ENCODE measurements around the gene GALNT17.

GRCh38 chr7:71682181-71682580 is 550.2 kb downstream of the GALNT17 start:
- TF ChIP-seq SP1 (IDR thresholded peaks at IDR 0.05) (no peak), ELF4 (IDR thresholded peaks at IDR 0.05) (no peak), TARDBP (IDR thresholded peaks at IDR 0.05) (no peak), HDGF (IDR thresholded peaks at IDR 0.05; ENCODE audit: borderline replicate concordance) (no peak), FOXK2 (IDR thresholded peaks at IDR 0.05) (no peak), FOXA1 (IDR thresholded peaks at IDR 0.05) (no peak), FOXM1 (IDR thresholded peaks at IDR 0.05; ENCODE audit: borderline replicate concordance) (no peak), BHLHE40 (IDR thresholded peaks at IDR 0.05; ENCODE audit: borderline replicate concordance) (no peak)
